ENCODE measurements around the gene ATP13A3. TPM values are rescaled to one million over a fixed set of nuclear protein-coding genes. Genes with fewer than 3 reads are reported as not detected.

ATP13A3 gene
- total RNA-seq, 1 experiment from 2014 or later, result 175 TPM

- no peak for DNase-seq (ENCODE audit: low read depth)
These were observed 42.9 kb downstream of the ATP13A3 start for GRCh38 chr3:194443901-194444300.

- DNase-seq (ENCODE audit: low read depth), result no peak
These were observed 46.0 kb downstream of the ATP13A3 start for GRCh38 chr3:194440756-194441155.

GRCh38 chr3:194439881-194440550 is 46.8 kb downstream of the ATP13A3 start:
- no peak for DNase-seq (ENCODE audit: low read depth)

GRCh38 chr3:194434503-194434902 is 52.3 kb downstream of the ATP13A3 start:
- DNase-seq (ENCODE audit: low read depth), result no peak

- DNase-seq (ENCODE audit: low read depth), result no peak
These were observed 55.2 kb downstream of the ATP13A3 start for GRCh38 chr3:194431554-194431953.

- DNase-seq (ENCODE audit: low read depth), result no peak
These were observed 61.4 kb downstream of the ATP13A3 start for GRCh38 chr3:194425399-194425798.

- no peak for DNase-seq (ENCODE audit: low read depth)
These were observed 61.8 kb downstream of the ATP13A3 start for GRCh38 chr3:194424953-194425352.

- no peak for DNase-seq (ENCODE audit: low read depth)
These were observed 62.4 kb downstream of the ATP13A3 start for GRCh38 chr3:194424373-194424772.

- DNase-seq (ENCODE audit: low read depth), result no peak
These were observed 63.5 kb downstream of the ATP13A3 start for GRCh38 chr3:194423317-194423716.

- peak; percentile 73 for DNase-seq (ENCODE audit: low read depth)
These were observed 64.6 kb downstream of the ATP13A3 start for GRCh38 chr3:194422188-194422587.

GRCh38 chr3:194418671-194419070 is 68.1 kb downstream of the ATP13A3 start:
- no peak for DNase-seq (ENCODE audit: low read depth)

- peak; percentile 39 for DNase-seq (ENCODE audit: low read depth)
These were observed 79.4 kb downstream of the ATP13A3 start for GRCh38 chr3:194407423-194407822.

- no peak for DNase-seq (ENCODE audit: low read depth)
These were observed 81.0 kb downstream of the ATP13A3 start for GRCh38 chr3:194405766-194406165.

- peak; percentile 50 for DNase-seq (ENCODE audit: low read depth)
These were observed 82.2 kb downstream of the ATP13A3 start for GRCh38 chr3:194404365-194405140.

GRCh38 chr3:194401868-194402329 is 84.9 kb downstream of the ATP13A3 start:
- no peak for DNase-seq (ENCODE audit: low read depth)

- DNase-seq (ENCODE audit: low read depth), result no peak
These were observed 85.5 kb downstream of the ATP13A3 start for GRCh38 chr3:194401346-194401745.

GRCh38 chr3:194399874-194400411 is 86.9 kb downstream of the ATP13A3 start:
- DNase-seq (ENCODE audit: low read depth), result no peak

- no peak for DNase-seq (ENCODE audit: low read depth)
These were observed 87.6 kb downstream of the ATP13A3 start, which contains the start of gene GP5 for GRCh38 chr3:194399166-194399565. TSS of gene GP5 (minus strand) at chr3:194399266. CDS start at chr3:194398282, 984 bp downstream.

GRCh38 chr3:194397757-194398312 is 89.0 kb downstream of the ATP13A3 start:
- DNase-seq (ENCODE audit: low read depth), result no peak

- no peak for DNase-seq (ENCODE audit: low read depth)
These were observed 89.7 kb downstream of the ATP13A3 start for GRCh38 chr3:194396859-194397756.

- no peak for DNase-seq (ENCODE audit: low read depth)
These were observed 90.3 kb downstream of the ATP13A3 start for GRCh38 chr3:194396539-194396858.
